Chondrocyte (in vitro differentiated cells): Measurements from ENCODE around the gene MCRS1. TPM values are rescaled to one million over a fixed set of nuclear protein-coding genes. Genes with fewer than 3 reads are reported as not detected.

Source experiments
- DNase-seq: peaks from one replicate; pipeline ENCODE4 v3.0.0; 2021; ENCODE audit warnings: mixed read lengths, low spot score
- H3K27ac Mint-ChIP-seq: one replicate; pipeline ENCODE4 v1.8.0; 2021; ENCODE audit warnings: mild to moderate bottlenecking, moderate library complexity, mixed read lengths; ENCODE audit not compliant: unreplicated experiment
- H3K27me3 Mint-ChIP-seq: 2 replicates; pipeline ENCODE4 v1.8.0; 2021; ENCODE audit warnings: low read depth, mixed read lengths
- H3K36me3 Mint-ChIP-seq: 2 replicates; pipeline ENCODE4 v1.8.0; 2021; ENCODE audit warnings: low read depth, mixed read lengths
- H3K4me1 Mint-ChIP-seq: 2 replicates; pipeline ENCODE4 v1.8.0; 2021; ENCODE audit warnings: low read depth, mild to moderate bottlenecking, mixed read lengths
- H3K4me3 Mint-ChIP-seq: one replicate; pipeline ENCODE4 v1.8.0; 2021; ENCODE audit warnings: mild to moderate bottlenecking, moderate library complexity, mixed read lengths; ENCODE audit not compliant: unreplicated experiment
- H3K9me3 Mint-ChIP-seq: 2 replicates; pipeline ENCODE4 v1.8.0; 2021; ENCODE audit warnings: low read depth, mixed read lengths
- total RNA-seq: library from RNA; stranded (reverse); gene quantifications from 3 replicates; pipeline ENCODE4 v1.2.1, GENCODE V29; 2021
- TF ChIP-seq, protein P1 (sequence below): fragments of 200-600 bp; sonication (generic); IDR thresholded peaks from 2 replicates; pipeline ENCODE4 v1.5.0; 2021; ENCODE audit warnings: antibody characterized with exemption, mild to moderate bottlenecking, moderate library complexity

MCRS1 gene
- total RNA-seq, 1 donor from 2014 or later = 47.2 TPM

DNA sequence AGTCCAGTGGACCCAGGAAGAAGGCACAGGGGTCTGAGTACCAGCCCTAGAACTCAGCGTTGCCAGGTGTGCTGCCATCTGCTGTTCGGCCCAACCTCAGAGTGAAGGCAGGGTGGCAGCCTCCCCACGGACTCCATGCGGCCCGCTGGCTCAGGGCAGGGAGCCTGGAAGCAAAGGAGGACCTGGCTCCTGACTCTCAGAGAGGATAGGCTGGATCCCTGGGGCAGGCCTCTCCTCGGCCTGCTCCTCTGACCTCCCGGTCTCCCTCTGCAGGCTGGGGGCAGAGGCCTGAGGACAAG, 10.1 kb downstream of the MCRS1 start:
- Mint-ChIP-seq H3K27me3 (peaks cover 1% of the 10 kb centered on the region), H3K4me3 (no peak overlapping the region), H3K36me3 (peaks cover 31% of the 10 kb centered on the region), H3K4me1 (no peaks in the 10 kb centered on the region), H3K9me3 (no peaks in the 10 kb centered on the region), H3K27ac (no peak overlapping the region)
- DNase-seq = no peak
- TF ChIP-seq, protein P1, sequence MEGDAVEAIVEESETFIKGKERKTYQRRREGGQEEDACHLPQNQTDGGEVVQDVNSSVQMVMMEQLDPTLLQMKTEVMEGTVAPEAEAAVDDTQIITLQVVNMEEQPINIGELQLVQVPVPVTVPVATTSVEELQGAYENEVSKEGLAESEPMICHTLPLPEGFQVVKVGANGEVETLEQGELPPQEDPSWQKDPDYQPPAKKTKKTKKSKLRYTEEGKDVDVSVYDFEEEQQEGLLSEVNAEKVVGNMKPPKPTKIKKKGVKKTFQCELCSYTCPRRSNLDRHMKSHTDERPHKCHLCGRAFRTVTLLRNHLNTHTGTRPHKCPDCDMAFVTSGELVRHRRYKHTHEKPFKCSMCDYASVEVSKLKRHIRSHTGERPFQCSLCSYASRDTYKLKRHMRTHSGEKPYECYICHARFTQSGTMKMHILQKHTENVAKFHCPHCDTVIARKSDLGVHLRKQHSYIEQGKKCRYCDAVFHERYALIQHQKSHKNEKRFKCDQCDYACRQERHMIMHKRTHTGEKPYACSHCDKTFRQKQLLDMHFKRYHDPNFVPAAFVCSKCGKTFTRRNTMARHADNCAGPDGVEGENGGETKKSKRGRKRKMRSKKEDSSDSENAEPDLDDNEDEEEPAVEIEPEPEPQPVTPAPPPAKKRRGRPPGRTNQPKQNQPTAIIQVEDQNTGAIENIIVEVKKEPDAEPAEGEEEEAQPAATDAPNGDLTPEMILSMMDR = peak; percentile 52

DNA sequence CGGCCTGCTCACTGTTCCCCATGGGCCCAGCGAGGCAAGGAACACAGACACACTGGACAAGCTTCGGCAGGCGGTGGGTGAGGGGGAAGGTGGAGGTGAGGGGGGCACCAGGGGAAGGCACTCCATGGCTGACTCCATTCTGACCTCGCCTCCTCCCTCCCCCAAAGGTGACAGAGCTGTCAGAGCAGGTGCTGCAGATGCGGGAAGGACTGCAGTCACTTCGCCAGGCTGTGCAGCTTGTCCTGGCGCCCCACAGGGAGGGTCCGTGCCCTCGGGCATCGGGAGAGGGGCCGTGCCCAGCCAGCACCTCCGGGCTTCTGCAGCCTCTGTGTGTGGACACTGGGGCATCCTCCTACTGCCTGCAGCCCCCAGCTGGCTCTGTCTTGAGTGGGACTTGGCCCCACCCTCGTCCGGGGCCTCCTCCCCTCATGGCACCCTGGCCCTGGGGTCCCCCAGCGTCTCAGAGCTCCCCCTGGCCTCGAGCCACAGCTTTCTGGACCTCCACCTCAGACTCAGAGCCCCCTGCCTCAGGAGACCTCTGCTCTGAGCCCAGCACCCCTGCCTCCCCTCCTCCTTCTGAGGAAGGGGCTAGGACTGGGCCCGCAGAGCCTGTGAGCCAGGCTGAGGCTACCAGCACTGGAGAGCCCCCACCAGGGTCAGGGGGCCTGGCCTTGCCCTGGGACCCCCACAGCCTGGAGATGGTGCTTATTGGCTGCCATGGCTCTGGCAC, 10.6 kb downstream of the MCRS1 start:
- TF ChIP-seq, protein P1 = no peak
- Mint-ChIP-seq H3K36me3 (peaks cover 28% of the 10 kb centered on the region), H3K9me3 (no peaks in the 10 kb centered on the region), H3K27me3 (peaks cover 1% of the 10 kb centered on the region), H3K27ac (no peak overlapping the region), H3K4me1 (no peaks in the 10 kb centered on the region), H3K4me3 (no peak overlapping the region)
- DNase-seq = no peak

DNA sequence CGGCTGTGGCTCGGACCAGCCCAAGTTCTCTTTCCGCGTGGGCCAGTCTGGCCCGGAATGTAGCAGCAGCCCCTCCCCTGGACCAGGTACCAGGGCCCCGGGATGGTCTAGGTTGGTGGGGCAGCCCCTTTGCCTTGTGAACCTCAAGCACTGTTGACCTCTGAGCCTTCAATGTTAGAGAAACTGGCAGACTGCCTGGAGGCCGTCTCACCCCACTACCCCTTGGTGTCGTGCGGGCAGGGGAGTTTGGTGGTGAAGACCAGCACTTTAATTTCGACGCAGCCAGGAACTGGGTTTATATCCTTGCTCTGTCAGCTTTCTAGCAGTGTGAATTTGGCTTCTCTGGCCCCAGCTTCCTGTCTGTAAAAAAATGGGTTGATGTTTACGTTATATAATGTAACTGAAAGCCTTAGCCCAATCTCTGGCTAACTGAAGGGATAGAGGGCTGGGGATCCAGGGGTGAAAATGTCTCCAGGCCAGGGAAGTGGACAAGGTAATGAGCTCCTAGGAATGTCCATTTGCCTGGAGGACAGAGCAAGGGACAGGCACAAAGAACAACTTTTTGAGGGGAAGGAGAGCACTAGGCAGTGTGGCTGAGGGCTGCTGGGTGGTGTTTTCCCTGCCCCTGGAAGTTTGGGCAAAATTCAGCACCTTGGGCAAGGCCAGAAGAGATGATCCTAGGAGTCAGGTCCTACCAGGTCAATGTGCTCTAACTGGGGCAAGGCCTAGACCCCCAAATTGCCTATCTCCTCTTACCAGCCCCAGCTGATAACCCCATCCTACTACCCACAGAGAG, 11.4 kb downstream of the MCRS1 start:
- TF ChIP-seq, protein P1 = no peak
- Mint-ChIP-seq H3K27ac (no peak overlapping the region), H3K4me1 (no peaks in the 10 kb centered on the region), H3K36me3 (peaks cover 22% of the 10 kb centered on the region), H3K4me3 (no peak overlapping the region), H3K27me3 (peaks cover 1% of the 10 kb centered on the region), H3K9me3 (no peaks in the 10 kb centered on the region)
- DNase-seq = no peak

DNA sequence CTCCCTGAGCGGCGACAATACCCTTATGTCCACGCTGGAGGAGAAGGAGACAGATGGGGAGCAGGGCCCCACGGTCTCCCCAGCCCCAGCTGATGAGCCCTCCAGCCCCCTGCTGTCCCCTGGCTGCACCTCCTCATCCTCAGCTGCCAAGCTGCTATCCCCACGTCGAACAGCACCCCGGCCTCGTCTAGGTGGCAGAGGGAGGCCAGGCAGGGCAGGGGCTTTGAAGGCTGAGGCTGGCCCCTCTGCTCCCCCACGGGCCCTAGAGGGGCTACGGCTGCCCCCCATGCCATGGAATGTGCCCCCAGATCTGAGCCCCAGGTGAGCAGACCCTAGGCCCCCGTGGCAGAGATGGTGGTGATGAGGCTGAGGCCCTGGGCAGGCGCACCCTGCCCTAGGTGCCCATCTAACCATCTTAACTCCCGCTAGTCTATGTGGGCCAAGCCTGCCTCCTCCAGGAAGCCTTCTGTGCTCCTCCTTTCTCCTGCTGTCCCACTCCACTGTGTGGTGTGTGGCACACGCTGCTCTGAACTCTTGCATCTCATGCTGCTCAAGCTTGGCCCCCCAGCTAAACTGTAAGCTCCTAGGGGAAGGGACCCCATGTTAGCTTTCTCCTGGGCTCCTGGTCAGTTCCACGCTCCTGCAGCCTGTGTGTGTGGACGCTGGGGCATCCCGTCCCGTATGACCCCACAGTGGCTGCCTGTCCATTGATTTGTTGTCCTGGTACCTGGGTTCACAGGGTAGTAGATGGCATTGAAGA, 12.1 kb downstream of the MCRS1 start:
- Mint-ChIP-seq H3K27ac (no peak overlapping the region), H3K27me3 (peaks cover 2% of the 10 kb centered on the region), H3K4me1 (no peaks in the 10 kb centered on the region), H3K4me3 (no peak overlapping the region), H3K9me3 (no peaks in the 10 kb centered on the region), H3K36me3 (peaks cover 20% of the 10 kb centered on the region)
- DNase-seq = no peak
- TF ChIP-seq, protein P1 = no peak

DNA sequence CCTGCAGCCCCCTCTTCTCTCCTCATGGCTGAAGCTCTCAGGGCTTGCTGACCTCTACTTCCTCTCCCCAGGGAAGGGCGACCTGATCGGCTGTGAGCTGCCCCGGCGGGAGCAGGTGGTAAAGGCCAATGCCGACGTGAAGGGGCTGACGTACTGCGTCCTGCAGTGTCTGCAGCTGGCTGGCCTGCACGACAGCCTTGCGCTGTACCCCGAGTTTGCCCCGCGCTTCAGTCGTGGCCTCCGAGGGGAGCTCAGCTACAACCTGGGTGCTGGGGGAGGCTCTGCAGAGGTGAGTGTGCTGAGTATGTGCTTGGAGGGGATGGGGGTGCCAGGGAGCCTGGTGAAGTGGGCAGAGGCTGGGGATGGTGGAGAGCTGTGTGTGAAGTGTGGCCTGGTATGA, 13.7 kb downstream of the MCRS1 start:
- no peaks in the 10 kb centered on the region for H3K4me1 Mint-ChIP-seq
- H3K4me3 Mint-ChIP-seq = no peak overlapping the region
- DNase-seq = no peak
- peaks cover 9% of the 10 kb centered on the region for H3K27me3 Mint-ChIP-seq
- peaks cover 14% of the 10 kb centered on the region for H3K36me3 Mint-ChIP-seq
- H3K27ac Mint-ChIP-seq = no peak overlapping the region
- H3K9me3 Mint-ChIP-seq = no peaks in the 10 kb centered on the region
- TF ChIP-seq, protein P1 = no peak
